Breast epithelium (tissue), 4 donors: ENCODE results near the gene ACSS1. TPM values are rescaled to one million over a fixed set of nuclear protein-coding genes. Genes with fewer than 3 reads are reported as not detected.
"Not testable (repeated sequence)": the region's sequence is repeated elsewhere in the genome, so short reads cannot be mapped to it uniquely, and the experiment has no call there.

ENCODE experiments used
- DNase-seq, 2 donors: peaks; one replicate each; pipeline ENCODE4 v3.0.0-alpha.2; 2019; ENCODE audit warnings: low spot score in 2 of 2
- H3K27ac ChIP-seq, 2 donors: fragments of 200-600 bp; sonication (generic) in 1 of 2; one replicate each; pipeline ENCODE4 v1.5.1; 2016 to 2019; ENCODE audit warnings: mild to moderate bottlenecking in 1 of 2
- H3K27me3 ChIP-seq, 2 donors: fragments of 200-600 bp; sonication (generic) in 1 of 2; one replicate each; pipeline versions ENCODE4 v1.5.1 to v1.6.0; 2017 to 2019; ENCODE audit warnings: control low read depth in 1 of 2, mild to moderate bottlenecking in 1 of 2
- H3K36me3 ChIP-seq: fragments of 200-600 bp; one replicate; pipeline ENCODE4 v1.5.1; 2019
- H3K4me1 ChIP-seq, 2 donors: fragments of 200-600 bp; sonication (generic); one replicate each; pipeline ENCODE4 v1.5.1; 2016 to 2019; ENCODE audit warnings: control low read depth in 1 of 2
- H3K4me3 ChIP-seq, 3 donors: fragments of 200-600 bp; sonication (generic); 1 replicate in 2 of 3; 2 replicates in 1 of 3; pipeline ENCODE4 v1.5.1; 2016 to 2019; ENCODE audit warnings: mild to moderate bottlenecking in 3 of 3, moderate library complexity in 2 of 3
- H3K9me3 ChIP-seq, 2 donors: fragments of 200-600 bp; sonication (generic) in 1 of 2; one replicate each; pipeline ENCODE4 v1.5.1; 2016 to 2019; ENCODE audit warnings: control low read depth in 1 of 2
- CTCF ChIP-seq, 3 donors: fragments of 450-650 bp; IDR thresholded peaks; one replicate each; pipeline ENCODE4 v1.5.1; 2016 to 2017; ENCODE audit warnings: antibody characterized with exemption in 3 of 3, mild to moderate bottlenecking in 3 of 3, moderate library complexity in 3 of 3
- POLR2A ChIP-seq: fragments of 450-650 bp; IDR thresholded peaks from one replicate; pipeline ENCODE4 v1.6.1; 2016; ENCODE audit warnings: antibody characterized with exemption, mild to moderate bottlenecking, moderate library complexity
- POLR2AphosphoS5 ChIP-seq, 3 donors: sonication (generic); formaldehyde crosslinking; IDR thresholded peaks; one replicate each; pipeline ENCODE4 v1.6.1; 2017; ENCODE audit warnings: antibody characterized with exemption in 3 of 3
- intact Hi-C: fragments of 100-400 bp; cut with DNase I; formaldehyde crosslinking; loops from one replicate; pipeline ENCODE4 v1.15.1; 2023; ENCODE audit warnings: low total_unique reads
- total RNA-seq, 3 donors: library from RNA; depleted of rRNA; stranded (reverse); fragments of >200 nt; gene quantifications; one replicate each; pipeline ENCODE4 v1.1.0, GENCODE V29; 2016

Gene ACSS1
- total RNA-seq, 3 donors from 2014 or later, result 17.6 to 38.2 (median 37.4) TPM

- H3K27ac ChIP-seq, result peak overlapping the region in 1 of 2 donors; percentile 0
- peak; percentile 13 to 38 for DNase-seq
- H3K36me3 ChIP-seq, result peaks cover 9% of the 10 kb centered on the region
- no peak for TF ChIP-seq CTCF (IDR thresholded peaks at IDR 0.05)
- TF ChIP-seq POLR2AphosphoS5 (IDR thresholded peaks at IDR 0.05), result no peak
- no peak for TF ChIP-seq POLR2A
- H3K27me3 ChIP-seq, result no peaks in the 10 kb centered on the region
- no peak overlapping the region for H3K4me3 ChIP-seq
- intact Hi-C loops, result no loop called here
- no peaks in the 10 kb centered on the region for H3K4me1 ChIP-seq
- no peaks in the 10 kb centered on the region for H3K9me3 ChIP-seq
Observed at GRCh38 chr20:25006431-25007167, 51.3 kb downstream of the ACSS1 start.

- H3K4me1 ChIP-seq, result no peaks in the 10 kb centered on the region
- DNase-seq, result peak; percentile 16 to 45
- peak overlapping the region; percentile 68 to 81 for H3K27ac ChIP-seq
- H3K36me3 ChIP-seq, result peaks cover 9% of the 10 kb centered on the region
- TF ChIP-seq CTCF (IDR thresholded peaks at IDR 0.05), result no peak
- TF ChIP-seq POLR2AphosphoS5 (IDR thresholded peaks at IDR 0.05), result no peak
- no peak for TF ChIP-seq POLR2A
- no peaks in the 10 kb centered on the region for H3K9me3 ChIP-seq
- no peaks in the 10 kb centered on the region for H3K27me3 ChIP-seq
- no peak overlapping the region for H3K4me3 ChIP-seq
- intact Hi-C loops, result no loop called here
Observed at GRCh38 chr20:25005661-25006060, 52.3 kb downstream of the ACSS1 start.

GRCh38 chr20:25005220-25005619 lies 52.7 kb downstream of the ACSS1 start:
- peak; percentile 69 to 70 for DNase-seq
- intact Hi-C loops, result no loop called here
- no peaks in the 10 kb centered on the region for H3K27me3 ChIP-seq
- H3K4me1 ChIP-seq, result no peaks in the 10 kb centered on the region
- H3K4me3 ChIP-seq, result no peak overlapping the region
- H3K27ac ChIP-seq, result peak overlapping the region; percentile 68 to 81
- no peaks in the 10 kb centered on the region for H3K9me3 ChIP-seq
- no peak for TF ChIP-seq POLR2A
- no peak for TF ChIP-seq POLR2AphosphoS5 (IDR thresholded peaks at IDR 0.05)
- no peak for TF ChIP-seq CTCF (IDR thresholded peaks at IDR 0.05)
- peaks cover 9% of the 10 kb centered on the region for H3K36me3 ChIP-seq

GRCh38 chr20:25003002-25003401 lies 54.9 kb downstream of the ACSS1 start:
- intact Hi-C loops, result no loop called here
- no peaks in the 10 kb centered on the region for H3K27me3 ChIP-seq
- H3K4me1 ChIP-seq, result no peaks in the 10 kb centered on the region
- no peak overlapping the region for H3K4me3 ChIP-seq
- H3K9me3 ChIP-seq, result no peaks in the 10 kb centered on the region
- peaks cover 8% of the 10 kb centered on the region for H3K36me3 ChIP-seq
- no peak overlapping the region for H3K27ac ChIP-seq
- TF ChIP-seq CTCF (IDR thresholded peaks at IDR 0.05), result no peak
- TF ChIP-seq POLR2A, result no peak
- no peak for TF ChIP-seq POLR2AphosphoS5 (IDR thresholded peaks at IDR 0.05)
- no peak for DNase-seq

GRCh38 chr20:25001323-25001722 lies 56.6 kb downstream of the ACSS1 start:
- H3K4me3 ChIP-seq, H3K4me1 ChIP-seq, intact Hi-C loops, H3K27ac ChIP-seq, DNase-seq, H3K27me3 ChIP-seq, H3K36me3 ChIP-seq, H3K9me3 ChIP-seq: not testable (repeated sequence)
